Mucosa of descending colon (tissue), 3 donors: ENCODE data around the gene ACTR1A. TPM values are rescaled to one million over a fixed set of nuclear protein-coding genes. Genes with fewer than 3 reads are reported as not detected.

Experiments
- ATAC-seq: fragments of 200-7000 bp; cut with Tn5 transposase; one replicate; pipeline ENCODE4 v1.9.1; 2020; ENCODE audit warnings: mild to moderate bottlenecking, moderate library complexity
- DNase-seq, 3 donors: peaks; one replicate each; pipeline ENCODE4 v3.0.0-alpha.2; 2020
- H3K36me3 ChIP-seq: fragments of 200-600 bp; one replicate; pipeline ENCODE4 v1.8.0; 2021; ENCODE audit warnings: low read depth, mild to moderate bottlenecking
- H3K4me1 ChIP-seq: fragments of 200-600 bp; one replicate; pipeline ENCODE4 v1.8.0; 2021; ENCODE audit warnings: low read depth, mild to moderate bottlenecking
- H3K4me3 ChIP-seq: fragments of 200-600 bp; one replicate; pipeline ENCODE4 v1.8.0; 2021; ENCODE audit warnings: mild to moderate bottlenecking
- H3K9me3 ChIP-seq: fragments of 200-600 bp; one replicate; pipeline ENCODE4 v1.8.0; 2021; ENCODE audit warnings: mild to moderate bottlenecking
- intact Hi-C, 2 donors: fragments of 100-400 bp; cut with DNase I in 1 of 2; cut with micrococcal nuclease in 1 of 2; formaldehyde crosslinking; loops; one replicate each; pipeline versions ENCODE4 v1.11.0 to v1.11.1; 2022; cut with DNase I, micrococcal nuclease
- total RNA-seq, 3 donors: library from RNA; stranded (reverse); fragmentation: NEBNext Ultra II Directional in 2 of 3; extraction: Animal tissue kit (Norgen Biotek cat#: 25700) in 2 of 3; gene quantifications; one replicate each; pipeline versions ENCODE4 v1.2.1 to v1.2.4, GENCODE V29; 2021 to 2023
- TF ChIP-seq, protein P1 (sequence below): fragments of 200-600 bp; IDR thresholded peaks from one replicate; pipeline ENCODE4 v1.8.0; 2022; ENCODE audit warnings: antibody characterized with exemption, mild to moderate bottlenecking
- donor health status: DM: no; HTN: no; CAD: no; lungs with moderate emphysema.
- donor health status: DM: no; HTN: no; CAD: no.
- donor health status: DM: no; HTN: yes; CAD: no.

ACTR1A gene
- total RNA-seq, 3 donors from 2014 or later, result 70.6 to 121 (median 77.7) TPM

DNA sequence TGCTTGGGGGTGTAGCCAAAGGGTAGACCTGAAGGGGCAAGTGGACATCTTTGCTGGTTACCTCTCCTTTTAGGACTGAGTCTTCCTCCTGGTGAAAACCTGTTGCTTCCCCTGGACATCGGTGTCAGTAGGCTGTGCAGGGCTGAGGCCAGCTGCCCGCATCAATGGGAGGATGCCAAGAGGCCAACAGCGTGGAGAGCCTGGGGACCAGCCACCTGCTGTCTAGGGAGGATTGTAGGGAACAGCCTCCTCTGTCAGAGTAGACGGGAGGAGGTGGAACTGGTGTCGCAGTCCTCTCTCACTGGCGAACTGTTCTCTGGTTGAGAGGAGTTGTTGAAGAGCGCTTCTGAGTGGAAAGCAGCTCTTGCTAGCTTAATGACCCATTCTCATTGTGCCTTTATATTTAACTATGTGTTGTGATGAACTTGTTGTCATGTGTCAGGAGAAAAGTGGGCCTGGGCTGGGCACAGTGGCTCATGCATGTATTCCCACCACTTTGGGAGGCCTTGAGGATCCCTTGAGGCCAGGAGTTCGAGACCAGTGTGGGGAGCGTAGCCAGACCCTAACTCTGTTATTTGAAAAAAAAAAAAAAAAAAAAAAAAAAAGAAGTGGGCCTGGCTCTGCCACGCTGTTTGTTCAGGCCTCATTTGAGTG lies 3.1 kb upstream of the ACTR1A start:
- no peak for ATAC-seq
- TF ChIP-seq, protein P1, sequence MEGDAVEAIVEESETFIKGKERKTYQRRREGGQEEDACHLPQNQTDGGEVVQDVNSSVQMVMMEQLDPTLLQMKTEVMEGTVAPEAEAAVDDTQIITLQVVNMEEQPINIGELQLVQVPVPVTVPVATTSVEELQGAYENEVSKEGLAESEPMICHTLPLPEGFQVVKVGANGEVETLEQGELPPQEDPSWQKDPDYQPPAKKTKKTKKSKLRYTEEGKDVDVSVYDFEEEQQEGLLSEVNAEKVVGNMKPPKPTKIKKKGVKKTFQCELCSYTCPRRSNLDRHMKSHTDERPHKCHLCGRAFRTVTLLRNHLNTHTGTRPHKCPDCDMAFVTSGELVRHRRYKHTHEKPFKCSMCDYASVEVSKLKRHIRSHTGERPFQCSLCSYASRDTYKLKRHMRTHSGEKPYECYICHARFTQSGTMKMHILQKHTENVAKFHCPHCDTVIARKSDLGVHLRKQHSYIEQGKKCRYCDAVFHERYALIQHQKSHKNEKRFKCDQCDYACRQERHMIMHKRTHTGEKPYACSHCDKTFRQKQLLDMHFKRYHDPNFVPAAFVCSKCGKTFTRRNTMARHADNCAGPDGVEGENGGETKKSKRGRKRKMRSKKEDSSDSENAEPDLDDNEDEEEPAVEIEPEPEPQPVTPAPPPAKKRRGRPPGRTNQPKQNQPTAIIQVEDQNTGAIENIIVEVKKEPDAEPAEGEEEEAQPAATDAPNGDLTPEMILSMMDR, result no peak
- no peak overlapping the region for H3K4me3 ChIP-seq

DNA sequence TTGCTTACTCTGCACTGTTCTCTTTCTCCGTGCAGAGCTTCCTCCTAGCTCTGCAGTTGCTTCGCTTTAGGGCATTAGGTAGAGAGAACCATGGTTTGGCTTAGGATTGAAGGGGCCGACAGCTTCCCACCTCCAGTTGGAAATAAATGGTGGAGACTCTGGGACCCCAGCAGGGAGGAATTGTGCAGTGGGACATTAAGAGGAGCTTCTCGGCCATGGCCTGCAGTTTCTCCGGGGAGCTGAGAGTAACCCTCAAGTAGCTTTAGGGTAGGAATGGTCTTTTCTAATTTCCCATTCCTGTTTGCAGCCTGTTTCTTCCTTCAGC lies 2.4 kb upstream of the ACTR1A start:
- Histone ChIP-seq H3K4me3 (no peak overlapping the region), H3K36me3 (peaks cover 5% of the 10 kb centered on the region), H3K4me1 (peaks cover 14% of the 10 kb centered on the region), H3K9me3 (no peaks in the 10 kb centered on the region)
- ATAC-seq (no peak), DNase-seq (peak in 1 of 3 donors; percentile 29)
- TF ChIP-seq, protein P1, result no peak
- intact Hi-C loops, result loop anchor here (5.0 to 10.0 kb wide), 2 partner anchors 77 to 80 kb away; no protein-coding TSS in a partner anchor

More for the DNA sequence above, 3.1 kb upstream of the ACTR1A start:
- Histone ChIP-seq H3K4me1 (peaks cover 14% of the 10 kb centered on the region), H3K9me3 (no peaks in the 10 kb centered on the region), H3K36me3 (peaks cover 7% of the 10 kb centered on the region)
- DNase-seq, result no peak
- intact Hi-C loops, result loop anchor here in 1 of 2 donors (10.0 kb wide), 1 partner anchor 79 kb away; no protein-coding TSS in a partner anchor

DNA sequence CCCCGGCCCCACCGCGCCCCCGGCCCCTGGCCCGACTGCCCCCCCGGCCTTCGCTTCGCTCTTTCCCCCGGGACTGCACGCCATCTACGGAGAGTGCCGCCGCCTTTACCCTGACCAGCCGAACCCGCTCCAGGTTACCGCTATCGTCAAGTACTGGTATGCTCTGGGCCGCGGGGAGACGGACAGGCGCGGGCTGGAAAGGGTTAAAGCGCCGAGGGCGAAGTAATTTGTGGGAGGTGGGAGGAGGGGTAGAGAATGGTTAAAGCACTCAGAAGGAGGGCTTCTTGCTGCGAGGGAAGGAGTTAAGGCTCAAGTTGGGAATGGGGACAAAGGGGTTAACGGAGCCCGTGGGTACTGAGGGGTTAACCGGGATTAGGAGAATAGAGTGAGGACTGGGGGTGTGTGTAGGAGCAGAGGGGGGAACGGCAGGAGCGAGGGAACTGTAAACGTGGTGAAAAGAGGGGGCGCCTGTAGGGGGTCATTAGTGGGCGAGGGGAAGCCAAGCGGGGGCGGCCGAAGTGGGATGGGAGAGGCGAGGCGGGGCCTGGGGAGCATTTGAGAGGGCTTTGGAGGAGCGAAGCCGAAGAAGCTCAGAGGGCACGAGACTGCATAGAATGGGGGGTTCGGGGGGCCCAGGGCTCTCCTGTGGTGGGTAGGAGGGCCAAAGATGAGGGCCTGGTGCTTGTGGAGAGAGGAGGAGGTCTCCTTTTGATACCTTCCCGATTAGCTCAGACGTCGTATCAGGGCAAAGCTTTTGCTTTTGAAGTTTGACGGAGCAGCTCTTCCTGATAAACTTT lies 1.9 kb upstream of the ACTR1A start:
- intact Hi-C loops, result loop anchor here (5.0 to 10.0 kb wide), 2 partner anchors 78 to 80 kb away; no protein-coding TSS in a partner anchor
- peaks cover 14% of the 10 kb centered on the region for H3K4me1 ChIP-seq
- H3K4me3 ChIP-seq, result peak overlapping the region; percentile 66
- DNase-seq (peak; percentile 44 to 68 (median 59)), ATAC-seq (no peak)
- peaks cover 4% of the 10 kb centered on the region for H3K36me3 ChIP-seq
- H3K9me3 ChIP-seq, result no peaks in the 10 kb centered on the region
- TF ChIP-seq, protein P1, result no peak

DNA sequence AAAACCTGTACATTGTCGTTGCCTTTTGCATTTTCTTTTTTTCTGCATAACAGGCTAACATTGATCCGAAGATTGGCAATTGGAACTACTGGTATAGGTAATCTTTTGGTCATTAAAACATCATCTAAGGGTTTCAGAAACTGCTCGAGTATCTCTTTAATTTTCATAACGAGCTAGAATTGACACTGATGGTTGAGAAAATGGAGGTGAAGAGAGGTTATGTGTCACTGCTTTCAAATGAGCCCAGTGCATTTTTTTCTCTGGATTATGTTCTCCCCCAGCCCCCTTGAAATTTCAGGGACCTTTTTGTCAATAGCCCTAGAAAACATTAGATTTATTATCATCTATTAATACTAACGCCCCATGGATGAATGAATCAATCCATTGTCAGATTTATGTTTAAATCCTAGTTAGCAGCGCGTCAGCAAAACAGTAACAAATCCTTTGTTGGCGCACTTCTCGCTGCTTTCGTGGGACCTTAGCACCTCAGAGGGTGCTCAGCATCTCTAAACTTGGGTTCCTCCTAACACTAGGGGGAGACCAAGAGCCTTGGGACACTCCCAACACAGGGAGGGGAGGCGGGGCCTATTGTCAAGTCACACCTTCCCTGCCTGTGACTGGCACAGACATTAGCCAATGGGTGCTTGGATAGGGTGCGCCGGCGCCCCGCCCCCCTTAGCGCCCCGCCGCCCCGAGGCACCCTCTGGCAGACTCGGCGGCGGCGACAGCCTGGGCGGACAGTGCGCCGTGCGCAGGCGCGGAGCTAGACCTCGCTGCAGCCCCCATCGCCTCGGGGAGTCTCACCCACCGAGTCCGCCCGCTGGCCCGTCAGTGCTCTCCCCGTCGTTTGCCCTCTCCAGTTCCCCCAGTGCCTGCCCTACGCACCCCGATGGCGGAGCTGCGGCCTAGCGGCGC lies 1.0 kb upstream of the ACTR1A start, which contains the start of gene SUFU:
Gene SUFU (plus strand): TSS at position 709 of the 915 bp plus-strand sequence. CDS start 181 bp downstream, at position 890.
- TF ChIP-seq, protein P1, result peak; percentile 80
- DNase-seq, result peak; percentile 97 to 100 (median 98)
- Histone ChIP-seq H3K4me3 (peak within 1 kb of the TSS; percentile 66), H3K9me3 (no peaks in the 10 kb centered on the region), H3K36me3 (peaks cover 4% of the 10 kb centered on the region), H3K4me1 (peaks cover 14% of the 10 kb centered on the region)
- intact Hi-C loops, result loop anchor here (5.0 to 10.0 kb wide), 2 partner anchors 79 to 81 kb away; no protein-coding TSS in a partner anchor
- peak; percentile 82 for ATAC-seq

DNA sequence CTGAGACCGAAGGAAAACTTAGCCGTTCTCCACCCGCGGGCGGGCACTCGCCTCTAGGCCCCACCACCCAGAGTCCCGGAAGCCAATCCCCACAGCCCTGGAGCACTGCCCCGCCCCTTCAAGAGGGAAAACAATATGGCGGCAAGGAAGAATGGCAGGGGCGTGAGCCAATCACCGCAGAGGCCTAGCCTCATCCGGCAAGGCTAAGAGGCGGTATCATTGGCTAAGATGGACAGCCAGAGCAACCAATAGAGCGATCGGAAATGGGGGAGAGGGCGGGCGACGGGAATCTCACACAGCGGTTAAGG lies 529 bp downstream of the ACTR1A start:
- DNase-seq (peak; percentile 99), ATAC-seq (peak; percentile 84)
- no peaks in the 10 kb centered on the region for H3K9me3 ChIP-seq
- H3K4me1 ChIP-seq, result peaks cover 22% of the 10 kb centered on the region
- H3K4me3 ChIP-seq, result peak overlapping the region; percentile 53
- H3K36me3 ChIP-seq, result peaks cover 4% of the 10 kb centered on the region
- TF ChIP-seq, protein P1, result no peak
- intact Hi-C loops, result loop anchor here (5.0 to 10.0 kb wide), 2 partner anchors 80 to 83 kb away; no protein-coding TSS in a partner anchor
